HT-29 (cell line): ENCODE results near the gene CNGA1. TPM values are rescaled to one million over a fixed set of nuclear protein-coding genes. Genes with fewer than 3 reads are reported as not detected.

Source experiments
- DNase-seq: peaks from one replicate; pipeline ENCODE4 v3.0.0-alpha.2; 2015; ENCODE audit warnings: low spot score
- total RNA-seq: library from RNA; depleted of rRNA; stranded (reverse); fragments of >200 nt; shearing (Covaris generic); gene quantifications from 2 replicates; pipeline ENCODE4 v1.2.3, GENCODE V29; 2014; rRNA removed

Gene CNGA1
- total RNA-seq, 1 experiment from 2014 or later: 6.5 TPM

- DNase-seq: no peak
Observed at GRCh38 chr4:47913330-47913729, 103.2 kb downstream of the CNGA1 start.

DNA sequence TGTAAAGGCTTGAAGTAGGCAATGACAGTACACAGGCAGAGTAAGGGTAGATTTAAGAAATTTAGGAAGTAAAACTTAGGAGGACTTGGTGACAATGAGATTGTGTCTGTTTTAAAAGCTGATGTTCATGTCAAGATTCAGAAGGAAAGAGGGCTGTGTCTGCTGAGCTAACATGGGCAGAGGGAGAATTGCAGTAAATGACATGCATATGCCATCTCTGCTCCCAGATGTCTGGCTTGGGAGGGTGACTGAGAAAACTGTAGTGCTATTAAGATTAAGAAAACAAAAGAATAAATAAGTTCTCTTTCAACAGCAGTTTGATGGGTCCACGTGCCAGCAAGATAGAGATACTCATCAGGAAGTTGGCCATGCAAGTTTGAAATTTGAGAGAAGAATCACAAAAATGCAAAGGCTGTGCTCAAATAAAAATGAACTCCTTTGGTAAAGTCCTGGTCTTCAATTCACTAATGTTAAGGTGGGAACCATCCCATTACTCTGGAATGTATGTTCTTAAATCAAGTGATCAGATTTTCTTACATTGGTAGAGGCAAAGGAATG lies 109.3 kb downstream of the CNGA1 start:
- DNase-seq: no peak

DNA sequence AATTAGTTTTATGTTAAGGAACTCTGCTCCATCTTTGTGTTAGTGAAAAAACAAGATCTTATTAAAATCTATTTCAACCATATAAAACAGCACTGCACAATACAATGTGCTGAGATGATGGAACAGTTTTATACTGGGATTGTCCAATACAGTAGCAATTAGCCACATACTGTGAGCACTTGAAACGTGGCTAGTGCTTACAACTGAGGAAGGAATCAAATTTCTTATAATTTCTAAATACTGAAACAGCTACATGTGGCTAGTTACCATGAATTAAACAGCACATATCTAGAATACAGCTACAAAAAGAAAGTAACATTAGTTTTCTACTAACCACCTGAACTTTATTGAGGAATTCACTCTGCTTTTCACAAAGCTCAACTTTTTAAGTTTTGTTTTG lies 116.8 kb downstream of the CNGA1 start:
- no peak for DNase-seq

GRCh38 chr4:47891928-47892327 lies 124.6 kb downstream of the CNGA1 start:
- no peak for DNase-seq

Other genes starting within 250 kb of the CNGA1 start
- 0.03 TPM in 1 of 2 replicates, not detected in the other for gene CORIN, start 178.6 kb downstream of the CNGA1 start, total RNA-seq
- gene NFXL1, start 102.1 kb downstream of the CNGA1 start, total RNA-seq: 7.9 and 13.2 TPM in 2 replicates
- 10.3 and 16.5 TPM in 2 replicates for gene NIPAL1, start 91 bp upstream of the CNGA1 start, total RNA-seq
- gene TXK, start 117.6 kb upstream of the CNGA1 start, total RNA-seq: 0.89 and 1.7 TPM in 2 replicates